ENCODE results near the gene AP2B1.
"Not testable (repeated sequence)": the region's sequence is repeated elsewhere in the genome, so short reads cannot be mapped to it uniquely, and the experiment has no call there.

The AP2B1 gene

DNA sequence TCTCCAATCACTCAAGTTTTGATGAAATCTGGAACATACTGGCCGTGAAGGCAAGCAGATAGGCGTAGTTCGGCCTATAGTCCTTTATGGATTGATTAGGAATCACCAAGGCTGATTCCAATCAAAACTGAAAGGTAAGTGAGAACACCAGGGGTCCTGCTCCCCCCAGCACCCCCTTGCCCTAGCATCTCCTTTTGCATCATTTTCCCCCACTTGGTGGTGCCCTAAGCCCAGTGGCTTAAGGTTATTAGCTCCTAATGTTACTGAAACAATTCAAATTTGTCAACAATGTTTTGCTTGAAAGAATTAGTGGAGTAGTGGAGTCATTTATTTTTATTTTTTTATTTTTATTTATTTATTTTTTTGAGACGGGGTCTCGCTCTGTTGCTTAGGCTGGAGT lies 31.4 kb upstream of the AP2B1 start:
- TF ChIP-seq, protein P1, sequence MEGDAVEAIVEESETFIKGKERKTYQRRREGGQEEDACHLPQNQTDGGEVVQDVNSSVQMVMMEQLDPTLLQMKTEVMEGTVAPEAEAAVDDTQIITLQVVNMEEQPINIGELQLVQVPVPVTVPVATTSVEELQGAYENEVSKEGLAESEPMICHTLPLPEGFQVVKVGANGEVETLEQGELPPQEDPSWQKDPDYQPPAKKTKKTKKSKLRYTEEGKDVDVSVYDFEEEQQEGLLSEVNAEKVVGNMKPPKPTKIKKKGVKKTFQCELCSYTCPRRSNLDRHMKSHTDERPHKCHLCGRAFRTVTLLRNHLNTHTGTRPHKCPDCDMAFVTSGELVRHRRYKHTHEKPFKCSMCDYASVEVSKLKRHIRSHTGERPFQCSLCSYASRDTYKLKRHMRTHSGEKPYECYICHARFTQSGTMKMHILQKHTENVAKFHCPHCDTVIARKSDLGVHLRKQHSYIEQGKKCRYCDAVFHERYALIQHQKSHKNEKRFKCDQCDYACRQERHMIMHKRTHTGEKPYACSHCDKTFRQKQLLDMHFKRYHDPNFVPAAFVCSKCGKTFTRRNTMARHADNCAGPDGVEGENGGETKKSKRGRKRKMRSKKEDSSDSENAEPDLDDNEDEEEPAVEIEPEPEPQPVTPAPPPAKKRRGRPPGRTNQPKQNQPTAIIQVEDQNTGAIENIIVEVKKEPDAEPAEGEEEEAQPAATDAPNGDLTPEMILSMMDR (IDR thresholded peaks at IDR 0.05; ENCODE audit: low read depth, low read length): no peak; the same call in none of the 2 replicates
- DNase-seq (ENCODE audit: extremely low read depth, low read depth): no peak

DNA sequence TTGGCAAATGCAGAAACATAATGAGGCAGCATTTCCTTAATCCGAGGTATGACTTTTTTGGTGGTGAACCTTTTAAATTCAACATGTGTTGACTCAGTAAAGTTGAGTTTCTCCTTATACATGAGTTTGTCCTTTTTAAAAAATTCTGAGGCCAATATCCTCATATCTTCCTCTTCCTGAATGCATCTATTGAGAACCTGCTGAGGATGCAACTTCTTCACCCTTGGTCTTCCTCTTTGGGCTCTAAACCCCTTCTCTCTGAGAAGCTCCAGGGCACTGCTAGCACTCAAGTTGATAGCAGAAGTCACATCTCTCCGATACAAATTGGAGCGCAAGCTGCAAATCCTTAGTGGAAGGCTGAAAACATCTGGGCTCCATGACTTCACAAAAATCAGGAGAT lies 29.8 kb upstream of the AP2B1 start:
- TF ChIP-seq, protein P1 (IDR thresholded peaks at IDR 0.05; ENCODE audit: low read depth, low read length): no peak

DNA sequence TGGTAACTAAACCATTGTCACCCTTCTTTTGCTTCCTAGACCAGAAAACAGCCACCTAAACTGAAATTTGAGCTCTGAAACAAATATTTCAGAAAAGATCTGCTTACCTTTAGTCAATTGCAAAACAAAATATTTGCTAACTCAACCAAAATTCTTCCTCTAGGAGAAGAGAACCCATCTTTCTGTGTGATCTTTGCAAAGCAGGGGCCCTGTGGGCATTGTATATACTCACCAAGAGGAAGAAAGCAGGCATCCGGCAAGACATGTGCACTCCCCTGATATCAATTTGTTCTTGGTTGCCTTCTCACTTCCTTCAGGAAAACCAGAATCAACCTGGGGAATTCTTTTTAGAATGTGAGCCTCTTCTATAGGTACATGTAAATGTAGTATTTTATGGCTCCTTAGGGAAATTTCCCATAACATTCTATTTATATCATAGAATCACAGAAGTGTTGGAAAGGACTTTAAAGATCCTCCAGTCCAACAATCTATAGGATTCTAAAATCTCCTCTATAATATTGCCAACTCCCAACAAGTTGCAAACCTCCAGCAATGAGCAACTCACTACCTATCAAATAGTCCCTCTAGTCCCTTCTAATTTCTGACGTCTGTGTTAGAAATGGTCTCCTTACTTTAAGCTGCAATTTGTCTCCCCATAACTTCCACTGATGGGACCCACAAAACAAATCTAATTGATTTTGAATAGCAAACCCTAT lies 27.5 kb upstream of the AP2B1 start:
- no peak for DNase-seq (ENCODE audit: extremely low read depth, low read depth)
- TF ChIP-seq, protein P1 (IDR thresholded peaks at IDR 0.05; ENCODE audit: low read depth, low read length): no peak

More for the DNA sequence above, 29.8 kb upstream of the AP2B1 start:
- no peak for DNase-seq (ENCODE audit: extremely low read depth, low read depth)

DNA sequence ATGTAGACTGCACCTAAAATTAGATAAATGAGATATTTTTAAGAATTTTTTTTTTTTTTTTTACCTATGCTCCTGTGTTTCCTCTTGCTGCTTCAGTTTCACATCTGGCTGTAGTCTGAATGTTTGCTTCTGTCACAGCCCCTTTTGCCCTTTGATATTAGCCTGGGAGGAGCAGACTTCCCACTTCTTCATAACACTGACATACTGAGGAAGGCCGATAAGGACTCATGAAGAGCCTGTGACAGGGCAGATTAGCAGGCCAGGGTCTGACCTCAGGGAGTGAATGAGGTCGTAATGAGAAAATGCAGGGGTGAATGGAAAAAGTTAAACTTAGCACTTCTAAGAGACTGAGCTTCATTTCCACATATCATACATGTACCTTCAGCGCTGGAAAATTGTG lies 26.4 kb upstream of the AP2B1 start, which contains the start of gene SLFN14:
SLFN14 (minus strand) TSS at position 117 of the 400 bp plus-strand sequence. CDS start 2,757 bp downstream, outside the sequence.
- DNase-seq (ENCODE audit: extremely low read depth, low read depth): no peak
- TF ChIP-seq, protein P1 (IDR thresholded peaks at IDR 0.05; ENCODE audit: low read depth, low read length): no peak

DNA sequence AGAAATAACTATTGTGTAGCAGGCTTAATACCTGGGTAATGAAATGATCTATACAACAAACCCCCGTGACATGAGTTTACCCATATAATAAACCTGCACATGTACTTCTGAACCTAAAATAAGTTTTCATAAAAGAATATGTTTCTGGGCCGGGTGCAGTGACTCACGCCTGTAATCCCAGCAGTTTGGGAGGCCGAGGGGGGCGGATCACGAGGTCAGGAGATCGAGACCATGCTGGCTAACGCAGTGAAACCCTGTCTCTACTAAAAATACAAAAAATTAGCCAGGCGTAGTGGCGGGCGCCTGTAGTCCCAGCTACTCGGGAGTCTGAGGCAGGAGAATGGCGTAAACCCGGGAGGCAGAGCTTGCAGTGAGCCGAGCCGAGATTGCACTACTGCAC lies 23.9 kb upstream of the AP2B1 start:
- DNase-seq (ENCODE audit: extremely low read depth, low read depth): not testable (repeated sequence)

DNA sequence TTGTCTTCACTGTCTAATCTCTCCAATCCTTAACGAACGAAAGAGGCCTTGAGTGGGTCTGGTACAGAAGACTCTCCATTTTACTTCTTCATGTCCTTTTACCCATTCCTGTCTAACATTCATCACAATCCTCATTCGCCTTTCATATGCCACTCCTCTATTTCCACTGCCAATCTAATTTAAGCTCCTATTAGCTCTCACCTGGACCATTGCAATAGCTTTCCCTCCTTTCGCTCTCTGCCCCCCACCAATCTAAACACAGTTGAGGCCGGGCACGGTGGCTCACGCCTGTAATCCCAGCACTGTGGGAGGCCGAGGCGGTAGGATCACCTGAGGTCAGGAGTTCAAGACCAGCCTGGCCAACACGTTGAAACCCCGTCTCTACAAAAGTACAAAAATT lies 20.2 kb upstream of the AP2B1 start:
- DNase-seq (ENCODE audit: extremely low read depth, low read depth): no peak
- TF ChIP-seq, protein P1 (IDR thresholded peaks at IDR 0.05; ENCODE audit: low read depth, low read length): no peak

DNA sequence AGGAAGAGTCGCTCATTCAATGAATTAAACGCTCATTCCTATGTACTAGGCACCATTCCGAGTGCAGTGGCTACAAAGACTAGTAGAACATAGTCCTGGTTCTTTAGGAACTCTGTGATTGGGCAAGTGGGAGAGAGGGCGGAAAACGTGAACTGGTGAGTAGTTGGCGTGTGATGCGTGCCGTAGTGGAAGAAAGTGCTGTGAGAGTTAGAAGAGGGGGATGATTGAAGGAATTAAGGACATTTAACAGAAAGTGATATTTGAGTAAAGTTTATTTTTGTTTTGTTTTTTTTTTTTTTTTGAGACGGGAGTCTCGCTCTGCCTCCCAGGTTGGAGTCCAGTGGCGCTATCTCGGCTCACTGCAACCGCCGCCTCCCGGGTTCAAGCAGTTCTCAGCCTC lies 18.6 kb upstream of the AP2B1 start:
- DNase-seq (ENCODE audit: extremely low read depth, low read depth): no peak
- TF ChIP-seq, protein P1 (IDR thresholded peaks at IDR 0.05; ENCODE audit: low read depth, low read length): no peak

DNA sequence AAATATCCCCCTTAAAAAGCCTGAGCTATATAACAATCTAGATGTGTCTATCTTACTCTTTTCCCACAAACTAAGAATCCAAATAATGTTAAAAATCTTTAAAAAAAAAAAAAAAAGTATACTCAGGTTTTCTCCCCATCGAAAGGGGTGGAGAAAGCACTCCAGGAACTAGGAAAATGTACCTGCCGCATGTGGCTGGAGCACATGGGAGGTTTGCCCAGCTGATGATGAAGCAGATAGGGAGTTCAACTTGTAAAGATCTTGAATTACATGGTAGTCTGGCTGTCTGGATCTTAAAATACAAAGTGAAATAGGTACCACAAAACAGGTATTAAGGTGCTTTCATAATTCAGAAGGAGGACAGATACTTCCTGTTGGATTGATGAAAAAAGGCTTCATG lies 17.7 kb upstream of the AP2B1 start:
- TF ChIP-seq, protein P1 (IDR thresholded peaks at IDR 0.05; ENCODE audit: low read depth, low read length): no peak
- DNase-seq (ENCODE audit: extremely low read depth, low read depth): no peak

Data from AG09319 (cell line).